ENCODE measurements around the gene PTPRT. TPM values are rescaled to one million over a fixed set of nuclear protein-coding genes. Genes with fewer than 3 reads are reported as not detected.

PTPRT gene
- total and polyA plus RNA-seq, 10 of the 15 experiments (the other 5 are each of a cell fraction or from before 2014, with no cell fraction given): not detected

DNA sequence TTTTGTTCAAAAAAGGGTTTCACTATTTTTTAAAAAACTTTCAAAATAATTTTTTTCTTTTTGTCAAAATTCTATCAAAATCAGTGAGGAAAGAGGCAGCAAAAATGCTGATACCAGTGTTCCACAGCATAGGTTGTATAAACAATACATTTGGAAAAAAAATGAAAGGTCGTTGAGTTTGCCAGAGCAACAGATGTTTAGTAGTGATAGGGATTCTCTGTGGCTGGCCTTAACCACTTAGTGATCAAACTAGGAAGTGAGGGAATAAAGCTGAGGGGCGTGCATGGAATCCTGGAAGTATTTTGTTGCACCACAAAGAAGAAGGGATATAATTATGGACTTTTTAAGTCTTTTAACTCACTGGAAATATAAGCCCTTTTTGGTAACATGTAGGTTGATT lies 1016.3 kb downstream of the PTPRT start:
- no peak for DNase-seq (ENCODE audit: low read depth, low spot score)
- no peak for TF ChIP-seq NR2F1 (conservative IDR thresholded peaks at IDR 0.05)
- TF ChIP-seq SIX5 (IDR thresholded peaks at IDR 0.05; ENCODE audit: low read depth, low read length, severe bottlenecking): no peak
- TF ChIP-seq POLR2A (IDR thresholded peaks at IDR 0.05; ENCODE audit: low read depth, low read length): no peak
- TF ChIP-seq ZNF622 (IDR thresholded peaks at IDR 0.05): no peak
- no peak for TF ChIP-seq ZNF24 (IDR thresholded peaks at IDR 0.05)
- no peak for TF ChIP-seq MEF2B (IDR thresholded peaks at IDR 0.05; ENCODE audit: partially characterized antibody, poor library complexity, severe bottlenecking)
- no peak for TF ChIP-seq TCF3 (IDR thresholded peaks at IDR 0.05; ENCODE audit: borderline replicate concordance, insufficient read depth, low read depth, low read length)
- no peak for TF ChIP-seq SREBF1 (IDR thresholded peaks at IDR 0.05; ENCODE audit: low read length)
- TF ChIP-seq, protein P1, sequence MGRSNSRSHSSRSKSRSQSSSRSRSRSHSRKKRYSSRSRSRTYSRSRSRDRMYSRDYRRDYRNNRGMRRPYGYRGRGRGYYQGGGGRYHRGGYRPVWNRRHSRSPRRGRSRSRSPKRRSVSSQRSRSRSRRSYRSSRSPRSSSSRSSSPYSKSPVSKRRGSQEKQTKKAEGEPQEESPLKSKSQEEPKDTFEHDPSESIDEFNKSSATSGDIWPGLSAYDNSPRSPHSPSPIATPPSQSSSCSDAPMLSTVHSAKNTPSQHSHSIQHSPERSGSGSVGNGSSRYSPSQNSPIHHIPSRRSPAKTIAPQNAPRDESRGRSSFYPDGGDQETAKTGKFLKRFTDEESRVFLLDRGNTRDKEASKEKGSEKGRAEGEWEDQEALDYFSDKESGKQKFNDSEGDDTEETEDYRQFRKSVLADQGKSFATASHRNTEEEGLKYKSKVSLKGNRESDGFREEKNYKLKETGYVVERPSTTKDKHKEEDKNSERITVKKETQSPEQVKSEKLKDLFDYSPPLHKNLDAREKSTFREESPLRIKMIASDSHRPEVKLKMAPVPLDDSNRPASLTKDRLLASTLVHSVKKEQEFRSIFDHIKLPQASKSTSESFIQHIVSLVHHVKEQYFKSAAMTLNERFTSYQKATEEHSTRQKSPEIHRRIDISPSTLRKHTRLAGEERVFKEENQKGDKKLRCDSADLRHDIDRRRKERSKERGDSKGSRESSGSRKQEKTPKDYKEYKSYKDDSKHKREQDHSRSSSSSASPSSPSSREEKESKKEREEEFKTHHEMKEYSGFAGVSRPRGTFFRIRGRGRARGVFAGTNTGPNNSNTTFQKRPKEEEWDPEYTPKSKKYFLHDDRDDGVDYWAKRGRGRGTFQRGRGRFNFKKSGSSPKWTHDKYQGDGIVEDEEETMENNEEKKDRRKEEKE (IDR thresholded peaks at IDR 0.05): no peak
- TF ChIP-seq HCFC1 (IDR thresholded peaks at IDR 0.05; ENCODE audit: low read length): no peak
- TF ChIP-seq, protein P2, sequence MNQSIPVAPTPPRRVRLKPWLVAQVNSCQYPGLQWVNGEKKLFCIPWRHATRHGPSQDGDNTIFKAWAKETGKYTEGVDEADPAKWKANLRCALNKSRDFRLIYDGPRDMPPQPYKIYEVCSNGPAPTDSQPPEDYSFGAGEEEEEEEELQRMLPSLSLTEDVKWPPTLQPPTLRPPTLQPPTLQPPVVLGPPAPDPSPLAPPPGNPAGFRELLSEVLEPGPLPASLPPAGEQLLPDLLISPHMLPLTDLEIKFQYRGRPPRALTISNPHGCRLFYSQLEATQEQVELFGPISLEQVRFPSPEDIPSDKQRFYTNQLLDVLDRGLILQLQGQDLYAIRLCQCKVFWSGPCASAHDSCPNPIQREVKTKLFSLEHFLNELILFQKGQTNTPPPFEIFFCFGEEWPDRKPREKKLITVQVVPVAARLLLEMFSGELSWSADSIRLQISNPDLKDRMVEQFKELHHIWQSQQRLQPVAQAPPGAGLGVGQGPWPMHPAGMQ (IDR thresholded peaks at IDR 0.05; ENCODE audit: borderline replicate concordance): no peak
- no peak for TF ChIP-seq GATAD2B (conservative IDR thresholded peaks at IDR 0.05; ENCODE audit: low read depth)
- TF ChIP-seq CREB1 (IDR thresholded peaks at IDR 0.05; ENCODE audit: low read depth): no peak
- TF ChIP-seq JUND (IDR thresholded peaks at IDR 0.05; ENCODE audit: low read depth, low read length): no peak
- no peak for TF ChIP-seq DPF2 (IDR thresholded peaks at IDR 0.05)
- WGBS (ENCODE audit: insufficient coverage, insufficient replicate concordance, low lambda C conversion rate, missing lambda C conversion rate): 0% methylated on average over 2 of the region's 2 CpGs
- intact Hi-C loops (cut with micrococcal nuclease; ENCODE audit: unreplicated experiment): no loop called here
- ChIA-PET POLR2A (no interaction called here), RAD21 (ENCODE audit: unreplicated experiment) (no interaction called here), SMC1A (ENCODE audit: uncharacterized antibody, unreplicated experiment) (no interaction called here), CTCF (no interaction called here)
- in situ Hi-C loops (cut with MboI): no loop called here
- Histone ChIP-seq H4K20me1 (ENCODE audit: control insufficient read depth, insufficient read depth) (no peaks in the 10 kb centered on the region), H3K79me2 (ENCODE audit: control insufficient read depth, insufficient read depth, low read length) (no peaks in the 10 kb centered on the region), H3K4me1 (ENCODE audit: control insufficient read depth, insufficient read depth, low read length) (no peaks in the 10 kb centered on the region), H3K36me3 (ENCODE audit: control insufficient read depth in 2 of 2, insufficient read depth in 2 of 2, low read length in 1 of 2) (no peaks in the 10 kb centered on the region), H3K4me2 (ENCODE audit: control insufficient read depth, insufficient read depth) (no peak overlapping the region), H3K27ac (ENCODE audit: control insufficient read depth, insufficient read depth) (no peak overlapping the region), H3K27me3 (replicated peaks in 1 of 2; ENCODE audit: control insufficient read depth in 2 of 2, insufficient read depth in 2 of 2, low read length in 1 of 2) (no peaks in the 10 kb centered on the region), H3K9me3 (replicated peaks; ENCODE audit: control insufficient read depth, insufficient read depth, low read length) (no peaks in the 10 kb centered on the region), H3K9ac (ENCODE audit: control insufficient read depth, insufficient read depth, low read length) (no peak overlapping the region), H2AFZ (ENCODE audit: control insufficient read depth, low read depth, low read length) (no peak overlapping the region), H3K4me3 (no peak overlapping the region)
- no peak for FAIRE-seq
- BruUV-seq (replicated peaks): no TSS peak
- no peak for ATAC-seq
